K562 (cell line): ENCODE results near the gene NFATC3. TPM values are rescaled to one million over a fixed set of nuclear protein-coding genes. Genes with fewer than 3 reads are reported as not detected.
A peak's percentile ranks its signal among the peaks of the same experiment; 100 is the strongest.

Source experiments
- ATAC-seq: fragments of 200-7000 bp; cut with Tn5 transposase; 3 replicates; pipeline ENCODE4 v1.9.1; 2020; ENCODE audit warnings: moderate library complexity
- BruUV-seq: library from RNA; stranded (reverse); fragments of 400-500 nt; replicated peaks from 2 replicates; lab custom pipeline; 2021; lab: Mats Ljungman, UMichigan
- CTCF ChIA-PET: fragments of 300-600 bp; formaldehyde crosslinking; extraction: SDS; loops from one replicate; lab custom pipeline; 2021; ENCODE audit warnings: low intra/inter-chr PET ratio; lab: Yijun Ruan, JAX
- POLR2A ChIA-PET: fragments of 300-600, 350-650 bp; sonication (Branson Sonifier 250); formaldehyde crosslinking; extraction: SDS; loops from one replicate; lab custom pipeline; 2021; ENCODE audit warnings: antibody characterized with exemption, inconsistent platforms; lab: Yijun Ruan, JAX
- DNase-seq, 4 experiments: peaks; one replicate each; pipeline versions ENCODE4 v3.0.0 to v3.0.0-alpha.2; 2011 to 2018; ENCODE audit warnings: low spot score in 3 of 4, mixed read lengths in 3 of 4; ENCODE audit errors: extremely low read depth in 1 of 4
- FAIRE-seq: peaks from 2 replicates; lab custom pipeline; 2011; peaks lifted over from hg19 to GRCh38; lab: Jason Lieb, UNC
- H2AFZ ChIP-seq: 2 replicates; pipeline ENCODE4 v1.6.0; 2011; ENCODE audit warnings: low read depth, low read length, control low read depth, inconsistent platforms
- H3K27ac ChIP-seq: fragments of 200-600 bp; 3 replicates; pipeline ENCODE4 v1.8.0; 2011; ENCODE audit warnings: low read depth, mild to moderate bottlenecking, control low read depth, inconsistent platforms, low read length, moderate library complexity, mixed read lengths; ENCODE audit errors: extremely low read depth
- H3K27me3 ChIP-seq, 2 experiments: fragments of 300-600 bp in 1 of 2; 2 replicates in 1 of 2; 3 replicates in 1 of 2; pipeline versions ENCODE4 v1.6.0 to v1.8.0; 2011; ENCODE audit warnings: inconsistent platforms in 2 of 2, low read length in 2 of 2, mild to moderate bottlenecking in 1 of 2, mixed read lengths in 1 of 2, moderate library complexity in 1 of 2; ENCODE audit not compliant: control insufficient read depth in 2 of 2, insufficient read depth in 2 of 2
- H3K36me3 ChIP-seq: fragments of 300-600 bp; 3 replicates; pipeline ENCODE4 v1.8.0; 2011; ENCODE audit warnings: mild to moderate bottlenecking, low read length, inconsistent platforms; ENCODE audit not compliant: control insufficient read depth, insufficient read depth
- H3K4me1 ChIP-seq, 2 experiments: fragments of 200-600 bp in 1 of 2; replicated peaks in 1 of 2; 2 replicates in 1 of 2; 3 replicates in 1 of 2; pipeline versions ENCODE4 v1.5.1 to v1.8.0; 2011; ENCODE audit warnings: inconsistent platforms in 2 of 2, low read length in 2 of 2, mild to moderate bottlenecking in 1 of 2, mixed read lengths in 1 of 2, moderate library complexity in 1 of 2; ENCODE audit not compliant: control insufficient read depth in 2 of 2, insufficient read depth in 2 of 2
- H3K4me2 ChIP-seq: 2 replicates; pipeline ENCODE4 v1.6.1; 2011; ENCODE audit warnings: low read length, control low read depth, inconsistent platforms, mixed read lengths; ENCODE audit not compliant: insufficient read depth
- H3K4me3 ChIP-seq: fragments of 200-600 bp; sonication (generic), shearing (Covaris generic); 2 replicates; pipeline ENCODE4 v1.5.1; 2016; ENCODE audit warnings: control low read depth, inconsistent platforms
- H3K79me2 ChIP-seq: fragments of 200-600 bp; 3 replicates; pipeline ENCODE4 v1.8.0; 2011; ENCODE audit warnings: low read length, inconsistent platforms; ENCODE audit not compliant: control insufficient read depth, insufficient read depth
- H3K9ac ChIP-seq, 2 experiments: 2 replicates each; pipeline versions ENCODE4 v1.6.0 to v1.6.1; 2011; ENCODE audit warnings: low read depth in 2 of 2, low read length in 2 of 2, control low read depth in 1 of 2, inconsistent platforms in 1 of 2, mild to moderate bottlenecking in 1 of 2, mixed read lengths in 1 of 2; ENCODE audit not compliant: insufficient read depth in 1 of 2
- H3K9me1 ChIP-seq: one replicate; pipeline ENCODE4 v1.6.0; 2011; ENCODE audit warnings: inconsistent platforms, mild to moderate bottlenecking, low read length, moderate library complexity; ENCODE audit not compliant: control insufficient read depth, insufficient read depth
- H3K9me3 ChIP-seq: replicated peaks from 2 replicates; pipeline ENCODE4 v1.5.1; 2011; ENCODE audit warnings: low read depth, low read length, inconsistent platforms; ENCODE audit not compliant: control insufficient read depth, insufficient read depth
- H4K20me1 ChIP-seq: replicated peaks from 2 replicates; pipeline ENCODE4 v1.6.1; 2011; ENCODE audit warnings: low read length, inconsistent platforms, mixed read lengths; ENCODE audit not compliant: control insufficient read depth, insufficient read depth
- CEBPB ChIP-seq: fragments of 450-650 bp; IDR thresholded peaks from 2 replicates; pipeline ENCODE4 v1.6.1; 2016; ENCODE audit warnings: missing genetic modification characterization, missing compliant biosample characterization
- COPS2 ChIP-seq: fragments of 450-650 bp; conservative IDR thresholded peaks from 2 replicates; pipeline ENCODE4 v1.6.1; 2016; ENCODE audit warnings: mild to moderate bottlenecking, moderate library complexity
- DNMT1 ChIP-seq: fragments of 450-650 bp; IDR thresholded peaks from 2 replicates; pipeline ENCODE4 v1.6.1; 2016; ENCODE audit warnings: antibody characterized with exemption, mild to moderate bottlenecking
- FOXJ2 ChIP-seq: fragments of 200-800 bp; sonication (Bioruptor generic); IDR thresholded peaks from 2 replicates; pipeline ENCODE4 v1.6.1; 2016; ENCODE audit warnings: missing genetic modification characterization, missing compliant biosample characterization
- FUS ChIP-seq: fragments of 200-400 bp; formaldehyde crosslinking; optimal IDR thresholded peaks from 2 replicates; pipeline ENCODE3; 2017; ENCODE audit warnings: low read depth, low read length
- HMGN3 ChIP-seq: IDR thresholded peaks from 2 replicates; pipeline ENCODE4 v1.6.1; 2011; ENCODE audit warnings: borderline replicate concordance, low read depth, mild to moderate bottlenecking, mixed read lengths, low read length; ENCODE audit not compliant: insufficient read length; ENCODE audit errors: extremely low read depth
- HNRNPH1 ChIP-seq: fragments of 200-400 bp; formaldehyde crosslinking; optimal IDR thresholded peaks from 2 replicates; pipeline ENCODE3; 2017; ENCODE audit warnings: low read depth, mild to moderate bottlenecking, low read length, moderate library complexity
- MTA1 ChIP-seq: fragments of 450-650 bp; IDR thresholded peaks from 2 replicates; pipeline ENCODE4 v1.6.1; 2017; ENCODE audit warnings: borderline replicate concordance
- RBM39 ChIP-seq: fragments of 200-400 bp; formaldehyde crosslinking; optimal IDR thresholded peaks from 2 replicates; pipeline ENCODE3; 2018; ENCODE audit warnings: low read depth, low read length
- SMARCA4 ChIP-seq: fragments of 450-650 bp; IDR thresholded peaks from 2 replicates; pipeline ENCODE4 v1.6.1; 2016
- SMARCE1 ChIP-seq: fragments of 450-650 bp; IDR thresholded peaks from 2 replicates; pipeline ENCODE4 v1.7.1; 2016; ENCODE audit warnings: mild to moderate bottlenecking
- SP1 ChIP-seq: sonication (generic); formaldehyde crosslinking; IDR thresholded peaks from 2 replicates; pipeline ENCODE4 v1.8.1; 2022; ENCODE audit warnings: mild to moderate bottlenecking, missing genetic modification reagents
- TAF1 ChIP-seq: IDR thresholded peaks from 2 replicates; pipeline ENCODE4 v1.6.1; 2011; ENCODE audit warnings: mild to moderate bottlenecking, low read length, moderate library complexity; ENCODE audit not compliant: insufficient read depth, control insufficient read depth, severe bottlenecking; ENCODE audit errors: extremely low read depth
- TEAD1 ChIP-seq, 2 experiments: fragments of 450-650 bp in 1 of 2; sonication (generic) in 1 of 2; formaldehyde crosslinking; IDR thresholded peaks; 2 replicates each; pipeline versions ENCODE4 v1.4.0 to v1.8.0; 2020 to 2022; ENCODE audit warnings: mild to moderate bottlenecking in 2 of 2, missing genetic modification reagents in 1 of 2
- YY1 ChIP-seq, 3 experiments: IDR thresholded peaks; 2 replicates each; pipeline ENCODE4 v1.6.1; 2011; ENCODE audit warnings: low read length in 2 of 3, mild to moderate bottlenecking in 2 of 3, moderate library complexity in 2 of 3, borderline replicate concordance in 1 of 3, control low read depth in 1 of 3, low read depth in 1 of 3; ENCODE audit not compliant: insufficient read depth in 3 of 3, insufficient replicate concordance in 2 of 3, control insufficient read depth in 1 of 3, insufficient read length in 1 of 3; ENCODE audit errors: extremely low read depth in 1 of 3
- ZNF197 ChIP-seq: fragments of 200-800 bp; sonication (Bioruptor generic); IDR thresholded peaks from 2 replicates; pipeline ENCODE4 v1.6.1; 2016; ENCODE audit warnings: low read depth, missing genetic modification characterization, missing compliant biosample characterization
- ZNF282 ChIP-seq: sonication (generic); formaldehyde crosslinking; IDR thresholded peaks from 2 replicates; pipeline ENCODE4 v1.8.1; 2023; ENCODE audit warnings: missing genetic modification reagents
- ZNF778 ChIP-seq: fragments of 450-650 bp; formaldehyde crosslinking; IDR thresholded peaks from 2 replicates; pipeline ENCODE4 v1.4.0; 2020; ENCODE audit warnings: mild to moderate bottlenecking, moderate library complexity
- WGBS: fragments of 100-300 bp; shearing (Covaris generic); methylation state at CpG from one replicate; pipeline ENCODE4 v1.1.6; 2016; ENCODE audit warnings: low coverage, mixed read lengths; ENCODE audit not compliant: insufficient coverage; ENCODE audit errors: missing lambda C conversion rate; 5-methylcytosine and 5-hydroxymethylcytosine counted together
- in situ Hi-C: fragments of 300-500 bp; cut with MboI; formaldehyde crosslinking; loops from 4 replicates; pipeline ENCODE4 v1.15.0; 2018; ENCODE audit warnings: inconsistent platforms, mixed read lengths
- intact Hi-C: fragments of 100-400 bp; cut with micrococcal nuclease; formaldehyde crosslinking; loops from 2 replicates; pipeline ENCODE4 v1.14.2; 2022
- polyA plus RNA-seq, 8 experiments: library from polyadenylated mRNA; depleted of rRNA in 4 of 8; stranded (reverse) in 5 of 8; unstranded in 3 of 8; fragments of >200 nt; fragmentation: Nextera tagmentation in 2 of 8; fragmentation: Illumina TruSeq in 1 of 8; extraction: Ambion mirVana in 2 of 8; extraction: Trizol in 1 of 8; gene quantifications; 2 replicates each; pipeline versions ENCODE4 v1.2.1 to v1.2.3, GENCODE V29; 2011 to 2014; ENCODE audit warnings: inconsistent platforms in 1 of 8, missing spikeins in 1 of 8
- total RNA-seq, 7 experiments: library from RNA; depleted of rRNA in 6 of 7; stranded (reverse); fragments of >200 nt in 6 of 7; fragmentation: Illumina TruSeq in 2 of 7; extraction: Trizol in 2 of 7; gene quantifications; 2 replicates each; pipeline versions ENCODE4 v1.2.1 to v1.2.3, GENCODE V29; 2011 to 2021; ENCODE audit warnings: low replicate concordance in 1 of 7
- TF ChIP-seq, protein P1 (sequence below), 2 experiments: IDR thresholded peaks in 1 of 2; conservative IDR thresholded peaks in 1 of 2; 2 replicates each; pipeline ENCODE4 v1.6.1; 2016; ENCODE audit warnings: low read depth in 2 of 2, mild to moderate bottlenecking in 1 of 2, missing compliant biosample characterization in 1 of 2, missing genetic modification characterization in 1 of 2, moderate library complexity in 1 of 2

The NFATC3 gene
- total and polyA plus RNA-seq, 9 of the 15 experiments (the other 6 are each of a cell fraction or from before 2014, with no cell fraction given), result 15.7 to 98.4 (median 59.4) TPM

DNA sequence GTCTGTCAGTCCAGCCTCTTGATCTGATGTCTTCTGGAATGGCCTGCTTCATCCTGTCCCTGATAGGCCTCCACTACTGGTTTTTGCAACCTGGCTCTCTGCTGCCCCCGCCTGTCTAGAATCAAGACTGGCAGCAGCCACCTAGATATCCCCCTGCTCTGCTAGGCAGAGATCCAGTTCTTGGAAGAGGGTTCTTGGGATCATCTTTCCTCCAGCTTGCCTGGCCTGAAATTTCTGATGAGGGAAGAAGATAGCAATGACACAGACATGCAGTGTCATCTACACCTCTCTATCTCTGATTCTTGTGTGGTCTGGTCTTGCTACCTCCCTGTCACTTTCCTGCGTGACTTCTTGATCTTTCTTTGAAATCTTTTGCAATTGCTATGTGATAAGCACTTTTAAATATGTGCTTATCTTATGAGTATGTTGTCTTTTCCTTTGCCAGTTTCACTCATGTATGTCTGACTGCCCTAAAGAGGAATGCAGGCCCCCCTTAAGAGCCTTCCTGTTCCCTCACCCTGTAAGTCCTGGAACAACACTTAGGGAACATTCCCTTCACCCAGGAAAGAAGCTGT lies 20.3 kb upstream of the NFATC3 start:
- H3K4me3 ChIP-seq, result no peak overlapping the region
- WGBS, result 0% methylated on average over 2 of the region's 2 CpGs
- no peak overlapping the region for H2AFZ ChIP-seq
- in situ Hi-C loops (no loop called here), intact Hi-C loops (loop anchor here (1.0 kb wide), 1 partner anchor 25 kb away; no protein-coding TSS in a partner anchor)
- CTCF ChIA-PET, result interaction anchor here (0.6 to 1.1 kb wide), 3 partner anchors 165 to 899 kb away, joined by 4 to 5 read pairs (median 4); no protein-coding TSS in a partner anchor
- H3K79me2 ChIP-seq, result no peaks in the 10 kb centered on the region
- no peaks in the 10 kb centered on the region for H3K27me3 ChIP-seq
- ATAC-seq, result peak; percentile 99
- POLR2A ChIA-PET, result interaction anchor here (0.6 to 1.2 kb wide), 4 partner anchors 18 to 392 kb away, joined by 3 read pairs; no protein-coding TSS in a partner anchor
- H3K27ac ChIP-seq, result peak overlapping the region; percentile 27; the same call in 1 of the 3 replicates
- H3K4me1 ChIP-seq, result peaks cover 5 to 10% of the 10 kb centered on the region in 2 experiments
- peak; percentile 94 for FAIRE-seq
- H3K36me3 ChIP-seq, result peaks cover 69% of the 10 kb centered on the region; the same call in 2 of the 3 replicates
- no TSS peak for BruUV-seq
- H4K20me1 ChIP-seq, result no peaks in the 10 kb centered on the region; the same call in 1 of the 2 replicates
- H3K9ac ChIP-seq, result peak overlapping the region; percentile 8 to 46; a peak in 1 of 4 replicates
- no peaks in the 10 kb centered on the region for H3K9me3 ChIP-seq
- H3K9me1 ChIP-seq, result no peaks in the 10 kb centered on the region
- no peak overlapping the region; the same call in 1 of the 2 replicates for H3K4me2 ChIP-seq
- DNase-seq, result peak; percentile 85 to 88 (median 86)
- peak; percentile 86 for TF ChIP-seq RBM39
- no peak for TF ChIP-seq ZNF778 (CRISPR knock-in tag)
- TF ChIP-seq FUS, result no peak
- TF ChIP-seq CEBPB (tag), result 0 out of 2 replicates have a peak, but pooled peaks have one; percentile 15
- no peak for TF ChIP-seq TAF1
- TF ChIP-seq ZNF197 (CRISPR knock-in tag), result no peak
- TF ChIP-seq ZNF282 (CRISPR knock-in tag), result no peak
- TF ChIP-seq DNMT1, result no peak
- peak; percentile 46; the same call in 1 of the 2 replicates for TF ChIP-seq SMARCA4
- peak; percentile 89; the same call in 1 of the 2 replicates for TF ChIP-seq MTA1
- TF ChIP-seq, protein P1, sequence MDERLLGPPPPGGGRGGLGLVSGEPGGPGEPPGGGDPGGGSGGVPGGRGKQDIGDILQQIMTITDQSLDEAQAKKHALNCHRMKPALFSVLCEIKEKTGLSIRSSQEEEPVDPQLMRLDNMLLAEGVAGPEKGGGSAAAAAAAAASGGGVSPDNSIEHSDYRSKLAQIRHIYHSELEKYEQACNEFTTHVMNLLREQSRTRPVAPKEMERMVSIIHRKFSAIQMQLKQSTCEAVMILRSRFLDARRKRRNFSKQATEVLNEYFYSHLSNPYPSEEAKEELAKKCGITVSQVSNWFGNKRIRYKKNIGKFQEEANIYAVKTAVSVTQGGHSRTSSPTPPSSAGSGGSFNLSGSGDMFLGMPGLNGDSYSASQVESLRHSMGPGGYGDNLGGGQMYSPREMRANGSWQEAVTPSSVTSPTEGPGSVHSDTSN (CRISPR knock-in tag; IDR thresholded peaks at IDR 0.05; ENCODE audit: low read depth), result no peak
- TF ChIP-seq, protein P1 (tag; conservative IDR thresholded peaks at IDR 0.05; ENCODE audit: low read depth), result 0 out of 2 replicates have a peak, but pooled peaks have one; percentile 6
- TF ChIP-seq SMARCE1, result peak; percentile 57; the same call in 1 of the 2 replicates
- no peak for TF ChIP-seq YY1 (IDR thresholded peaks at IDR 0.05; ENCODE audit: borderline replicate concordance in 1 of 3, control insufficient read depth in 1 of 3, extremely low read depth in 1 of 3, insufficient read depth in 3 of 3, insufficient read length in 1 of 3, insufficient replicate concordance in 2 of 3, low read depth in 1 of 3, low read length in 2 of 3)
- no peak for TF ChIP-seq HNRNPH1
- peak in 1 of 2 experiments; percentile 60; a peak in 1 of 4 replicates for TF ChIP-seq TEAD1 (CRISPR knock-in tag; IDR thresholded peaks at IDR 0.05)
- no peak for TF ChIP-seq COPS2
- TF ChIP-seq HMGN3, result no peak
- TF ChIP-seq FOXJ2 (tag), result no peak
- peak; percentile 64; the same call in 1 of the 2 replicates for TF ChIP-seq SP1
